ENCODE results near the gene KDR.

DNA sequence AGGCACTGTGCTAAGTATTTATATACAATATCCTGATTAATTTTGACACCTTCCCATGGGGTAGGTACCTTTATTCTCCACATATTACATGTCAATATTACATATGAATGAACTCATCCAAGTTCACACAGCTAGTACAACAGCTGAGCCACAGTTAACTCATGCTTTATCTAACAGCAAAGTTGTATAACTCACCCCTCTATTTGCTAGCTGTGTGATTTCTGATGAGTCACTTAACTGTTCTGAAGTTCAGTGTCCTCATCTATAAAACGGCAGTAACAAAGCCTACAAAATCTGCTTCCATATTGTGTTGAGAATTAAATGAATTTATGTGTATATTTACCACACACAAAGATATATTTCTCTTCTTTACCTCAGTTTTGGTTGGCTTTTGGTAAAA lies 48.2 kb upstream of the KDR start:
- TF ChIP-seq, protein P1, sequence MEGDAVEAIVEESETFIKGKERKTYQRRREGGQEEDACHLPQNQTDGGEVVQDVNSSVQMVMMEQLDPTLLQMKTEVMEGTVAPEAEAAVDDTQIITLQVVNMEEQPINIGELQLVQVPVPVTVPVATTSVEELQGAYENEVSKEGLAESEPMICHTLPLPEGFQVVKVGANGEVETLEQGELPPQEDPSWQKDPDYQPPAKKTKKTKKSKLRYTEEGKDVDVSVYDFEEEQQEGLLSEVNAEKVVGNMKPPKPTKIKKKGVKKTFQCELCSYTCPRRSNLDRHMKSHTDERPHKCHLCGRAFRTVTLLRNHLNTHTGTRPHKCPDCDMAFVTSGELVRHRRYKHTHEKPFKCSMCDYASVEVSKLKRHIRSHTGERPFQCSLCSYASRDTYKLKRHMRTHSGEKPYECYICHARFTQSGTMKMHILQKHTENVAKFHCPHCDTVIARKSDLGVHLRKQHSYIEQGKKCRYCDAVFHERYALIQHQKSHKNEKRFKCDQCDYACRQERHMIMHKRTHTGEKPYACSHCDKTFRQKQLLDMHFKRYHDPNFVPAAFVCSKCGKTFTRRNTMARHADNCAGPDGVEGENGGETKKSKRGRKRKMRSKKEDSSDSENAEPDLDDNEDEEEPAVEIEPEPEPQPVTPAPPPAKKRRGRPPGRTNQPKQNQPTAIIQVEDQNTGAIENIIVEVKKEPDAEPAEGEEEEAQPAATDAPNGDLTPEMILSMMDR (IDR thresholded peaks at IDR 0.05 in 2 of 3, conservative IDR thresholded peaks at IDR 0.05 in 1 of 3; ENCODE audit: control insufficient read depth in 2 of 3, extremely low read depth in 1 of 3, insufficient read depth in 1 of 3, low read depth in 3 of 3, low read length in 3 of 3), result no peak
- no peak for TF ChIP-seq FOS (IDR thresholded peaks at IDR 0.05; ENCODE audit: borderline replicate concordance, extremely low read depth, insufficient read length)
- no peak for TF ChIP-seq CHD4 (IDR thresholded peaks at IDR 0.05)
- no peak for TF ChIP-seq SIX5 (IDR thresholded peaks at IDR 0.05; ENCODE audit: low read depth, low read length, severe bottlenecking)
